Activated CD4-positive, alpha-beta T cell treated with anti-CD3 and anti-CD28 coated beads, Interleukin-2, amount 50 U/mL, for 4 hours (primary cell): Measurements from ENCODE around the gene WDR62.

Source experiments
- DNase-seq, 2 experiments: peaks; one replicate each; pipeline ENCODE4 v3.0.0-alpha.2; 2020

Gene WDR62

GRCh38 chr19:36054733-36055686 lies at the start of gene WDR62:
Gene WDR62, plus strand, starts transcription at chr19:36054897. Its CDS starts 75 bp downstream, at chr19:36054972.
- DNase-seq, result peak; percentile 91 to 92

DNA sequence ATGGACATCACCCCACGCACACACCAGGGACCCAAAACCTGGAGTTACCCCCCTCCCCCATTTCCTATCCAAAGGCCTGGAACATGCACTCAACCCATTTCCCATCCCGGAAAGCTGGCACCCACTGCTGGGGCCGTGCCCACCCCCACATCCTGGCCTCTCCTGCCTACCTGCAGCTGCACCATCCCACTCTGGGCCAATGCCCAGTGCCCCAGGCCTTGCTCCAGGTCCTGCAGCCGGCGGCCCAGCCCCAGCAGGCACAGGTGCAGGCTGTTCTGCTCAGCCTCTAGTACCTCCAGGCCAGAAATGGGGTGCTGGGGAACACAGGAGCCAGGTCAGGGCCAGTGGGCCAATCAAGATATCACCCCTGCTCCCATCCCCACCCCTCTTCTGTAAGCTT lies 47.7 kb upstream of the WDR62 start:
- no peak for DNase-seq

DNA sequence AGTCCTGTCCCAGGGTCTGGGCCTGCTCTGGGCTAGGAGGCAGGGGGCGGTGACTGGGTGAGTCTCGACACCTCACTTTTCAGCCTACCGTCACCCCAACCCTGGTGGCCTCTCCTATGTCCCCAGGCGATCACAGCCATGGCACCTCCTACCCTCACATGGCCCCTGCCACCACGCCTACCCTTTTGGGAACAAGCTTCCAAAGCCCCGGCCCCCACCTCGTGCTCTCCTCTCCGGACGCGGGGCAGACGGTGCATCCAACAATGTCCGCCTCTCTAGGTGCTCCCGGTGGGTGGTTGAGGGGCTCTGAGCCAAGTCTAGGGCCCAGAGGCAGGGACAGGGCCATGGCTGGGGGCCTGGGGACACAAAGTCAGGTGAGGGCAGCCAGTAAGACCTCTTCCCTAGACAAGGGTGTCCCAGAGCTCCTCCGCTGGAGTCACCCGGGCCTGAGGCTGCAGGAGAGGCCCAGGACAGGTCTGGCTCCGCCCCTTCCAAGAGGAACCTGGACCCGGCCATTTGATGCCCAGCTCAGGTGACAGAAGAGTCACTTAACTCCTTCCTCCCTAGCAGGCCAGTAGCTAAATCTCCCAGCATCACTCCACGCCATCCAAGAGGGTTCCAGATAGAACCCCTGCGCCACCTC lies 46.2 kb upstream of the WDR62 start, which contains the start of gene SYNE4:
Gene SYNE4 (minus strand): TSS at position 478 of the 643 bp plus-strand sequence. CDS start 132 bp downstream, at position 346.
- no peak for DNase-seq

DNA sequence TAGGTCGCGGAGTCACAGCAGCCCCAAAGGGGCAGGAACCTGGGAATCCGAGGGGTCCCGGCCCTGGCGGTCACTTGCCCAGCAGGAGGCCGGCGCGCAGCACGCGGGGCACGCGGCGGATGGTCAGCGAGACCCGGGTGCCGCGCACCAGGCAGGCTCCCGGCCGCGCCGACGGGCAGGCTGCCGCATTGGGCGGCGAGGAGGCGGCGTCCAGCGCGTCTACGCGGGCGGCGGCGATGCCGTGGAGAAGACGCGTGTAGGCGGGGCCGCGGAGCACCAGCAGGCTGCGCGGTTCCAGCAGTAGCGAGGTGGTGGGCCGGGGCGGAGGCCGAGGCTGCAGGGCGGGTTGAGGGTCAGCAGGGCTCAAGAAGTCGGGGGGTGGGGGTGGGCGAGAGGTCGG lies 45.5 kb upstream of the WDR62 start:
- peak in 1 of 2 experiments; percentile 28 for DNase-seq

GRCh38 chr19:36009633-36010379 lies 44.9 kb upstream of the WDR62 start:
- no peak for DNase-seq

GRCh38 chr19:36010402-36010801 lies 44.3 kb upstream of the WDR62 start:
- no peak for DNase-seq

DNA sequence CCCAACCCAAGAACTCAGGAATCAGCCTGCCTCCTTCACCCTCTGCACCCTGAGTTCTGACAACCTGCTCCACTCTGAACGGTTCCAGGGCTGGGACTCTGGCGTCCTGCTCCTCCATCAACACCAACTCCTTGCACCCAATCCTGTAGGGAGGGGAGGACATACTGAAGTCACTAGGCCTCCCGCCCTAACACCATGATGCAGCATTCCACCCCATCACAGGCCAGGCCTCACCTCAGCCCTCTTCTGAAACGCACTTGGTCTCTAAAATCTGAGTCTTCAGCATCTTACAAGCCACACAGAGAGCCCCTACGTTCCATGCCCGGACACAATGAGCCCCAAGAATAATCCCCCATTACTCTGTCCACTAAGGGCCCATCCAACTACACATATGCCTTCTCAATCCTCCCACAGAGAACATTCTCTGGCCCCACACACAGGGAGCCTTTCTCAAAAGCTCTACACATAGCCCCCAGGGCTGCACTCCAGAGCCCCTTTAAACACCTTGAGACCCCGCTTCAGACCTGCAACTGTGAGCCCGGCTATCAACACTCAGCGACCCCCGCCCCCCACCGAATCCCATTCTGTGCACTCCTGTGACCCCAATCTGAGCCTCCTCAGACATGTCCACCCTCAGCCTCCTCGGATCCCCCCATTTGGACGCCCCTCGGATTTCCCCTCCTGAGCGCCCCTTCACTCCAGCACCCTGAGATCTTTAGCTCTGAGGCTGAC lies 41.3 kb upstream of the WDR62 start:
- no peak for DNase-seq

DNA sequence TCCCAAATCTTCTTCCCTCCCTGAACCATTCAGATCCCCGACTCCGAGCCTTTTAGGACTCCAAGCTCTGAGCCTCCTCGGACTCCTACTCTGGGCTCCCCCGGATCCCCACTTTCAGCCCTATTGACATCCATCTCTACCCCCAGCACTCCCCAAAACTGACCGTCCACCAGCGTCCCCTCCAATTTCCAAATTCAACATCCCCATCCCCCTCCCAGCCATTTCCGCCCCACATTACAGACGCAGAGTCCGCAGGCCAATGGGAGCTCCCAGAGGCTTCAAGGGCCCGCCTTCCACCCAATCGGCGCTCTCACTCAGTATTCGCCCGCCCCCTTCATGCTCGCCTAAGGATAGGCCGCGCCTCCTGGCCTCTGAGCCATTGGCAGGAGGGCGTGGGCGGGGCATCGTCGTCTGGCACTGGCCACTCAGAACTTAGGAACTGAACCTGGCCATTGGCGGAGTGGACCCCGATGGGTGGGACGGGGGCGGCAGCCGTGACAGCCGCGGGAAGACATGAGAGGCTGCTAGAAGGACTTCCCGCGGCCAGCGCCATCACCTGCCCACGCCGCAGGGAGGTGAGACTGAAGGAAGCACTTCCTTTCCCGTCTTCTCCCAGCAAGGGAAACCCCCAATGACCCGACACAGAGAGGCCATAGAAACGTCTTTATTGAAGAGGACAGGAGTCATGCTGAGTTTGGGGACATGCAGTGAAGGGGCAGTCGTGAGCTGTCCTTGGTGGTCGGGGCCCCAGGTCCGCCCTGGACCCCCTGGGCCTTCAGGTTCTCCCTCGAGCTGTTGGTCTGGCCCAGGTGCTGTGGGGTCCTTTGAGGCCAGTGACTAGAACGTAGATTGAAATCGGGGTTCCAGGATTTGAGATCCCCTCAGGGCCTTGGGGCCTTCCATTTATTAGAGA lies 40.4 kb upstream of the WDR62 start, which contains the start of gene ALKBH6:
Gene ALKBH6 (minus strand): TSS at position 202 of the 913 bp plus-strand sequence. CDS start 816 bp downstream, outside the sequence.
- peak; percentile 99 for DNase-seq

DNA sequence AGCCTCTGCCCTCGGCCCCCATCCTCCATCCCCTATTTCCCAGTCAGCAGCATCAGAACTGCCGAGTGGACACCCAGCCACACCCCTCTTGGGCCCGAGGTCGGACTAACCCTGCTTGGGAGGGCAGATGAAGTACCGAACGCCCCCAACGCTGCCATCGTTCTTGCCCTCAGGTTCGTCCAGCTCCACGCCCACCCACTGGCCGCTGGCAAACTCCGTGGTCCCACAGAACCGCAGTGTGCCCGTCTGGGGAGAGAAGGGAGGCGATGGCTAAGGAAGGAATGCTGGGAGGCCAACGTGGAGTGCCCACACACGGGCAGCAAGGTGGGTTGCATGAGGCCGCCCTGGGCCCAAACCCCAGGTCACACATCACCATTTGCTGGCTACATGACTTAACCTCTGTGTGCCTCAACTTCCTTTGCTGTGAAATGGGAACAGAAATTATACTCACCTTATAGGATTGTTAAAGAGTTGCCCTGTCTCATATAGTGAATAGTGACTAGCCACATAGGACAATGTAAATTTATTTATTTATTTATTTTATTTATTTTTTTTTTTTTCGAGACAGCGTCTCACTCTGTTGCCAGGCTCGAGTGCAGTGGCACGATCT lies 35.5 kb upstream of the WDR62 start:
- DNase-seq, result no peak

- DNase-seq, result no peak
These were observed 31.3 kb upstream of the WDR62 start for GRCh38 chr19:36023432-36023831.

DNA sequence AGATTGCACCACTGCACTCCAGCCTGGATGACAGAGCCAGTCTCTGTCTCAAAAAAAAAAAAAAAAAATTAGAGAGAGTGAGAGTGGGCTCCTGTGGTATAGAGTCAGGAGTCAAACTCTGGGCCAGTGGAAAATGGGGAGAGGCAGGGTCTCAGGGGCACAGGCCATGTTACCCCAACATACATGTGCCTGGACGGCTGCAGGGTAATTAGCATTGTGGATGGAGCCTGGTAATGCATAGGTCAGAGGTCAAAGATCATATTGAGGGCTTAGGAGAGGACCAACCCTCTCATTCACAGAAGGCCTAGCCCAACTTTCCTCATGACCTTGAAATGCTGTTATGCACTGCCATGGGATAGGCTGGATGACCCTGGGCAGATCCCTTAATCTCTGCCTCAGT lies 29.2 kb upstream of the WDR62 start:
- DNase-seq, result no peak

GRCh38 chr19:36026091-36026876 lies 28.4 kb upstream of the WDR62 start:
- no peak for DNase-seq

DNA sequence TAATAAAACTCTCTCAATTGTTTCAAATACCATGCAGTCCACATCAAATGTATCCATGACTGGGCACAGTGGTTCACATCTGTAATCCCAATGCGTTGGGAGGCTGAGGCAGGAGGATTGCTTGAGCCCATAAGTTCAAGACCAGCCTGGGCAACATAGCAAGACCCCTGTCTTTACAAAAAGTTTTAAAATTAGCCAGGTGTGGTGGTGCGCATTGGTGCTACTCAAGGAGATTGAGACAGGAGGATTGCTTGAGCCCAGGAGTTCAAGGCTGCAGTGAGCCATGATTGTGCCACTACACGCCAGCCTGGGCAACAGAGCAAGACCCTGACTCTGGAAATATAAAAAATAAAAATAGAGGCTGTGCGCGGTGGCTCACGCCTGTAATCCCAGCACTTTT lies 27.0 kb upstream of the WDR62 start:
- DNase-seq, result no peak

GRCh38 chr19:36028313-36029041 lies 26.2 kb upstream of the WDR62 start:
- no peak for DNase-seq

DNA sequence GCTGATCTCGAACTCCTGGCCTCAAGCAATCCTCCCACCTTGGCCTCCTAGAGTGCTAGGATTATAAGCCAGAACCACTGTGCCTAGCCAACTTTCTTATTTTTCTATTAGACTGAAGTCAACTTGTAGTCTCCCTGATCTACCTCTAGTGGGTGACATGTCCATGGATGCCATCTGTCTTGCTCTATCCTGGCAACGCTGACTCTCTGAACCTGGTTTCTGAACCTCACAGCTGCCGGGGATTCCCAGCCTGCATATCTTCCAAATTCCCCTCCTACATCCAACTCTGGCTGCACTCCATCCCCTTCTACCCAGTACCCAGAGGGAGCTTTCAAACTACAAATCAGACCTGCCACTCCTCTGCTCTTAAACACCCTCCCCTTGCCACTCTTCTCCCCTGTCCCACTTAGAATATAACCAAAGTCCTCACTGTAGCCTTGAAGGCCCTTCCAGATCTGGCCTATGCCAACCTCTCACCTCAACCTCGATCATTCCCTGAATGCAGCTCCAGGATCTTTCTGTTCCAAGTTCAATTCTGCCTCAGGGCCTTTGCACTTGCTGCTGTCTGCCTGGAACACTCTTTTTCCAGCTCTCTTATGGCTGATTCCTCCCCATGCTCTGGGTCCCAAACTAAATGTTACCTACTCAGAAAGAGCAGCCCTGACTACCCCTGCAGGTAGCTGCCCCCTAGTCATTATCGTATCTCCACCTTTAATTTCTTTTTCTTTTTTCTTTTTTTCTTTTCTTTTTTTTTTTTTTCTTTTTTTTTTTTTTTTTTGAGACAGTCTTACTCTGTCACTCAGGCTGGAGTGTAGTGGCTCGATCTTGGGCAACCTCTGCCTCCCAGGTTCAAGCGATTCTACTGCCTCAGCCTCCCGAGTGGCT lies 24.2 kb upstream of the WDR62 start:
- DNase-seq, result no peak

DNA sequence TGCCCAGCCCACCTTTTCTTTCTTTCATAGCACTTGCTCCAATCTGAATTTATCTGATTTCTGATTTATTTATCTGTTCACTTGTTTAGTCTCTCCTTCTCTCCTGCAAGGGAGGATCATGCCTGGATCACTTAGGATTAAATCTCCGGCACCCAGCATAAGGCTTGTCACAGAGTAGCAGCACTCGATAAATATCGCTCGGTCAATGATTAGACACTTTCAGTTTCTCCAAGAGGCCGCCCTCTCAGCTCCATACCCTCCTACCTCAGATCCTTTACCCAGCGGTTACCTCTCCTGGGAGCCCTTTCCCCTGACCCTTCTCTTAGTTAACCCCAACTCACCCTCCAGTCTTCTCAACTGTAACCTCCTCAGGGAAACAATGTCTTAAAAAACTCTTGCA lies 23.4 kb upstream of the WDR62 start:
- no peak for DNase-seq

- DNase-seq, result peak; percentile 14 to 18
These were observed 22.2 kb upstream of the WDR62 start, which contains the start of gene CLIP3 for GRCh38 chr19:36032251-36033104. Gene CLIP3, minus strand, starts transcription at chr19:36032873. Its CDS starts 516 bp downstream, at chr19:36032357.
